HL-60/S4 treated with retinoic acid at 250 ng/mL for 4 days and 3 days (cell line): ENCODE data around the gene PML.

Experiments
- in situ Hi-C: fragments of 300-500 bp; cut with MboI; formaldehyde crosslinking; loops from 2 replicates; pipeline ENCODE4 v1.7.0; 2022; ENCODE audit warnings: low sequenced_read_pairs

Gene PML

GRCh38 chr15:73994413-73994883 is at the start of gene PML:
Gene PML, plus strand, starts transcription at chr15:73994716. Its CDS starts 97 bp downstream, at chr15:73994813.
- in situ Hi-C loops, result no loop called here

GRCh38 chr15:73945130-73945508 is 49.4 kb upstream of the PML start:
- in situ Hi-C loops, result no loop called here

GRCh38 chr15:73946046-73946721 is 48.3 kb upstream of the PML start:
- in situ Hi-C loops, result no loop called here

GRCh38 chr15:73946795-73947370 is 47.6 kb upstream of the PML start:
- in situ Hi-C loops, result no loop called here

- in situ Hi-C loops, result no loop called here
These were observed 46.9 kb upstream of the PML start for GRCh38 chr15:73947651-73948050.

- in situ Hi-C loops, result no loop called here
These were observed 46.1 kb upstream of the PML start for GRCh38 chr15:73948396-73948795.

GRCh38 chr15:73948982-73949381 is 45.5 kb upstream of the PML start:
- in situ Hi-C loops, result no loop called here

- in situ Hi-C loops, result no loop called here
These were observed 45.0 kb upstream of the PML start for GRCh38 chr15:73949496-73949895.

- in situ Hi-C loops, result loop anchor here (25.0 kb wide), 1 partner anchor 387 kb away; no protein-coding TSS in a partner anchor
These were observed 44.1 kb upstream of the PML start for GRCh38 chr15:73950479-73950830.

- in situ Hi-C loops, result loop anchor here (25.0 kb wide), 1 partner anchor 386 kb away; no protein-coding TSS in a partner anchor
These were observed 43.5 kb upstream of the PML start for GRCh38 chr15:73950831-73951561.

GRCh38 chr15:73951601-73952000 is 42.9 kb upstream of the PML start:
- in situ Hi-C loops, result loop anchor here (25.0 kb wide), 1 partner anchor 386 kb away; no protein-coding TSS in a partner anchor

- in situ Hi-C loops, result loop anchor here (25.0 kb wide), 1 partner anchor 385 kb away; no protein-coding TSS in a partner anchor
These were observed 42.2 kb upstream of the PML start for GRCh38 chr15:73952171-73952912.

GRCh38 chr15:73952913-73953750 is 41.4 kb upstream of the PML start:
- in situ Hi-C loops, result loop anchor here (25.0 kb wide), 1 partner anchor 384 kb away; no protein-coding TSS in a partner anchor

GRCh38 chr15:73954188-73955145 is 40.0 kb upstream of the PML start:
- in situ Hi-C loops, result loop anchor here (25.0 kb wide), 1 partner anchor 383 kb away; no protein-coding TSS in a partner anchor

GRCh38 chr15:73955326-73955725 is 39.2 kb upstream of the PML start:
- in situ Hi-C loops, result loop anchor here (25.0 kb wide), 1 partner anchor 382 kb away; no protein-coding TSS in a partner anchor

GRCh38 chr15:73955861-73956742 is 38.4 kb upstream of the PML start:
- in situ Hi-C loops, result loop anchor here (25.0 kb wide), 1 partner anchor 381 kb away; no protein-coding TSS in a partner anchor

GRCh38 chr15:73956743-73957135 is 37.8 kb upstream of the PML start:
- in situ Hi-C loops, result loop anchor here (25.0 kb wide), 1 partner anchor 381 kb away; no protein-coding TSS in a partner anchor

- in situ Hi-C loops, result loop anchor here (25.0 kb wide), 1 partner anchor 380 kb away; no protein-coding TSS in a partner anchor
These were observed 37.2 kb upstream of the PML start for GRCh38 chr15:73957276-73957675.
